Chondrocyte (in vitro differentiated cells): ENCODE measurements around the gene RIT2. TPM values are rescaled to one million over a fixed set of nuclear protein-coding genes. Genes with fewer than 3 reads are reported as not detected.

Experiments
- DNase-seq: peaks from one replicate; pipeline ENCODE4 v3.0.0; 2021; ENCODE audit warnings: mixed read lengths, low spot score
- H3K27ac Mint-ChIP-seq: one replicate; pipeline ENCODE4 v1.8.0; 2021; ENCODE audit warnings: mild to moderate bottlenecking, moderate library complexity, mixed read lengths; ENCODE audit not compliant: unreplicated experiment
- H3K27me3 Mint-ChIP-seq: 2 replicates; pipeline ENCODE4 v1.8.0; 2021; ENCODE audit warnings: low read depth, mixed read lengths
- H3K36me3 Mint-ChIP-seq: 2 replicates; pipeline ENCODE4 v1.8.0; 2021; ENCODE audit warnings: low read depth, mixed read lengths
- H3K4me1 Mint-ChIP-seq: 2 replicates; pipeline ENCODE4 v1.8.0; 2021; ENCODE audit warnings: low read depth, mild to moderate bottlenecking, mixed read lengths
- H3K4me3 Mint-ChIP-seq: one replicate; pipeline ENCODE4 v1.8.0; 2021; ENCODE audit warnings: mild to moderate bottlenecking, moderate library complexity, mixed read lengths; ENCODE audit not compliant: unreplicated experiment
- H3K9me3 Mint-ChIP-seq: 2 replicates; pipeline ENCODE4 v1.8.0; 2021; ENCODE audit warnings: low read depth, mixed read lengths
- total RNA-seq: library from RNA; stranded (reverse); gene quantifications from 3 replicates; pipeline ENCODE4 v1.2.1, GENCODE V29; 2021
- TF ChIP-seq, protein P1 (sequence below): fragments of 200-600 bp; sonication (generic); IDR thresholded peaks from 2 replicates; pipeline ENCODE4 v1.5.0; 2021; ENCODE audit warnings: antibody characterized with exemption, mild to moderate bottlenecking, moderate library complexity

RIT2 gene
- total RNA-seq, 1 donor from 2014 or later, result not detected

DNA sequence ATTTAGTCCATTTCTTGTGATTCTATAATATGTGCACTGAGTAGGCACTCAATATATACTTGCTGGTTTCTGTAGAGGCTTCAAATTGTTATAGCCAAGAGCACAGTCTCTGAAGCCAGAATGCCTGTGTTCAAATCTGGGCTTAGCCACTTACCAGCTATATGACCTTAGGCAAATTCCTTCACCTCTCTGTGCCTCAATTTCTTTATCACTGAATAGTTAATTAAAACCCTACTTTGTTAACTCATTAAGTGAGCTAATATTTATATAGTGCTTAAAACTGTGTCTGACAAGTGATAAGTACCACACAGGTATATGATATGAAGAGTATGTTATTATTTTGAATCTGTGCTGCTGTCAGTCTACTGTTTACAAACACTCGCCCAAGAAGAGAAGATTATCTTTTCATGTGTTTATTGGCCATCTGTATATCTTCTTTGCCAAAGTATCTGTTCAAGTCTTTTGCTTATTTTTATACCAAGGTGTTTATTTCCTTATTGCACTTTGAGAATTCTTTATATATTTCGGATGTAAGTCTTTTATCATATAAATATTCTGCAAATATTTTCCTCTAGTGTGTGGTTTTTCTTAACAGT lies 1.3 kb upstream of the RIT2 start:
- Mint-ChIP-seq H3K27ac (no peak overlapping the region), H3K27me3 (peaks cover 11% of the 10 kb centered on the region), H3K4me3 (no peak overlapping the region), H3K36me3 (no peaks in the 10 kb centered on the region), H3K9me3 (no peaks in the 10 kb centered on the region), H3K4me1 (no peaks in the 10 kb centered on the region)
- TF ChIP-seq, protein P1, sequence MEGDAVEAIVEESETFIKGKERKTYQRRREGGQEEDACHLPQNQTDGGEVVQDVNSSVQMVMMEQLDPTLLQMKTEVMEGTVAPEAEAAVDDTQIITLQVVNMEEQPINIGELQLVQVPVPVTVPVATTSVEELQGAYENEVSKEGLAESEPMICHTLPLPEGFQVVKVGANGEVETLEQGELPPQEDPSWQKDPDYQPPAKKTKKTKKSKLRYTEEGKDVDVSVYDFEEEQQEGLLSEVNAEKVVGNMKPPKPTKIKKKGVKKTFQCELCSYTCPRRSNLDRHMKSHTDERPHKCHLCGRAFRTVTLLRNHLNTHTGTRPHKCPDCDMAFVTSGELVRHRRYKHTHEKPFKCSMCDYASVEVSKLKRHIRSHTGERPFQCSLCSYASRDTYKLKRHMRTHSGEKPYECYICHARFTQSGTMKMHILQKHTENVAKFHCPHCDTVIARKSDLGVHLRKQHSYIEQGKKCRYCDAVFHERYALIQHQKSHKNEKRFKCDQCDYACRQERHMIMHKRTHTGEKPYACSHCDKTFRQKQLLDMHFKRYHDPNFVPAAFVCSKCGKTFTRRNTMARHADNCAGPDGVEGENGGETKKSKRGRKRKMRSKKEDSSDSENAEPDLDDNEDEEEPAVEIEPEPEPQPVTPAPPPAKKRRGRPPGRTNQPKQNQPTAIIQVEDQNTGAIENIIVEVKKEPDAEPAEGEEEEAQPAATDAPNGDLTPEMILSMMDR, result no peak
- no peak for DNase-seq

DNA sequence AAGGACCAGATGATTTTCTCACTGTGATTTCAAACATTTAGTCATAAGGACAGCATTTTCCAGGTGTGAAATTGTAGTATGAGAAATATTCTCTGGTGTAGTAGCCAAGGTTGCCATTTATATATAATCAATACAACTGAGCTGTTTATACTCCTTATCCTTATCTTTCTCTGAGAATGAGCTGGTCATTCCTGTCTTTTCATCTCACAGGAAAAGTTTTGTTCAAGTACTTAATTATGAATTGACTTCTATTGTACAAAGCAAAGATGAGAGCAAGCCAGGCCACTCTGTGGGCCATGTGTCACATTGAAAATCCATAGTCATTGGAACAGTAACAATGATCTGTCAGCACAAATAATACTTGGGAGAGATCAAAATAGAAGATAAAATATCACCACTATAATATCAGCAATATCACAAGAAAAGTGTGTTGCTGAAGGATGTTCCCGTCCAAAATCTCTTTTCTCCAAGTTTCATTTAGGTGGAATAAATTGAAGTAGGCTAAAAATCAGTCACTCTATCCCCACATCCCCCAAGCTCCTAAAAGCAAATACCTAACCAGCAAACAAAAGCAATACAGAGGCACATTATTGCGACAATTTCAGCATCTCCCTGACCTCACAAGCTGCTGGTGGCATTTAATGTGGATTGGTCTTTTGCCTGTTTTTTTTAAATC lies 2.1 kb downstream of the RIT2 start:
- no peaks in the 10 kb centered on the region for H3K9me3 Mint-ChIP-seq
- H3K36me3 Mint-ChIP-seq, result no peaks in the 10 kb centered on the region
- H3K27ac Mint-ChIP-seq, result no peak overlapping the region
- peaks cover 9% of the 10 kb centered on the region for H3K27me3 Mint-ChIP-seq
- no peak overlapping the region for H3K4me3 Mint-ChIP-seq
- DNase-seq, result no peak
- TF ChIP-seq, protein P1, result no peak
- no peaks in the 10 kb centered on the region for H3K4me1 Mint-ChIP-seq

DNA sequence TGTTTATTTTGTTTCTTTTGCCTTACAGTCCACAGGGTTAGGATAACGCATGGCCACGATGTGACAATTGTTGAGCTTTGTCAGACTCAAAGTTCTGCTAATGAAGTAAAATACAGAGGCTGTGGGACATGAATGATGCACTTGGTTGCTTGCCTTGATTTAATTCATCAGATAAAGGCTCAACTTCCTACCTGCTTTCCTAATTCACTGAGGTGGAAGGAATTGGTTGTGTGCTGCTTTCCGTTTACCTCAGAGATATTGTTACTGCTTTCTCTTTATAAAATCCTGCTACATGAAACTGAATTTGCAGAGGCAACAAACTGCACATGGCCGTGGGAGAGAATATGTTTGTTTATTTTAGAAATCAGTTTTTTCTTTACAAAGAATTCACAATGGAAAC lies 6.6 kb downstream of the RIT2 start:
- TF ChIP-seq, protein P1, result no peak
- Mint-ChIP-seq H3K27ac (no peak overlapping the region), H3K36me3 (no peaks in the 10 kb centered on the region), H3K9me3 (no peaks in the 10 kb centered on the region), H3K27me3 (peaks cover 13% of the 10 kb centered on the region), H3K4me1 (no peaks in the 10 kb centered on the region), H3K4me3 (no peak overlapping the region)
- DNase-seq, result no peak

DNA sequence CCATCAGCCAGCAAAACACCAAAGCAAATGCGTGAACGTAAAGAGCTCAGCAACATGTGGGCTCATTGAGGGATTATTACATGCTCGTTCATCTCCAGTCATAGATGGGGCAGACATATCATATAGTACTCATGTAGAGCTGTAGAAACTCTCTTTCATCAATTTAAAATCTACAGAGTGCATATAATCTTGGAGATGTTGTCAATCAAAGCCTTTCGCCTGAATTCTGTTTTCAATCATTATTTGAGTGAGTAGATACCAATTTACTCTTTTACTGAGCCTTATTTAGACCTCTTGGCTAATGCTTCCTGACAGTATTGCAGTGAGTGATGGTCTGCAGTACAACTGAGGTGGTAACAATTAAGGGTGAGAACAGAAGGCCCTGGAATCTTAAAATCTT lies 7.0 kb downstream of the RIT2 start:
- no peak overlapping the region for H3K4me3 Mint-ChIP-seq
- H3K9me3 Mint-ChIP-seq, result no peaks in the 10 kb centered on the region
- DNase-seq, result no peak
- H3K27me3 Mint-ChIP-seq, result peaks cover 17% of the 10 kb centered on the region
- H3K36me3 Mint-ChIP-seq, result no peaks in the 10 kb centered on the region
- TF ChIP-seq, protein P1, result no peak
- no peak overlapping the region for H3K27ac Mint-ChIP-seq
- no peaks in the 10 kb centered on the region for H3K4me1 Mint-ChIP-seq

DNA sequence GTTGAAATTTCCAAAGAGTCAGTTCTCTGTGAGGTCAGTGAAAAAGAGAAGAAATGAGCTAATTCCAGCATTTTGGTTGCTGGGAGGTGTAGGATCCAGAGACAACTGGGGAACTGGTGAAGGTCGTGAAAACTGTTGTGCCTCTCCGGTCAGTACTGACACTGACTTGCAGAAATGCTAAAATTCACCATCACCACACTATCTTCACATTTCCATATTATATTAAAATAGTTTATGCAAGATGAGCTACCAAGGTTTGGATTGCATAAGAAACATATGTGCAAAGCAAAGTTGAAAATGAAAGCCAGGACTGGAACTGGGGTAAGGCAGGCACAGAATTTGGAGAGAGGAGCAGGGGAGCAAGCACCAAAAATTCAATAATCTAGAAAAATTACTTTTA lies 21.8 kb downstream of the RIT2 start:
- no peaks in the 10 kb centered on the region for H3K27me3 Mint-ChIP-seq
- no peak overlapping the region for H3K27ac Mint-ChIP-seq
- H3K9me3 Mint-ChIP-seq, result no peaks in the 10 kb centered on the region
- no peak overlapping the region for H3K4me3 Mint-ChIP-seq
- TF ChIP-seq, protein P1, result no peak
- no peak for DNase-seq
- H3K4me1 Mint-ChIP-seq, result no peaks in the 10 kb centered on the region
- H3K36me3 Mint-ChIP-seq, result no peaks in the 10 kb centered on the region
